ENCODE results near the gene GPATCH8. TPM values are rescaled to one million over a fixed set of nuclear protein-coding genes. Genes with fewer than 3 reads are reported as not detected.

GPATCH8 gene
- total RNA-seq, 3 donors from 2014 or later (not counting 1 experiment from before 2014, with no cell fraction given): 104 to 111 (median 109) TPM

DNA sequence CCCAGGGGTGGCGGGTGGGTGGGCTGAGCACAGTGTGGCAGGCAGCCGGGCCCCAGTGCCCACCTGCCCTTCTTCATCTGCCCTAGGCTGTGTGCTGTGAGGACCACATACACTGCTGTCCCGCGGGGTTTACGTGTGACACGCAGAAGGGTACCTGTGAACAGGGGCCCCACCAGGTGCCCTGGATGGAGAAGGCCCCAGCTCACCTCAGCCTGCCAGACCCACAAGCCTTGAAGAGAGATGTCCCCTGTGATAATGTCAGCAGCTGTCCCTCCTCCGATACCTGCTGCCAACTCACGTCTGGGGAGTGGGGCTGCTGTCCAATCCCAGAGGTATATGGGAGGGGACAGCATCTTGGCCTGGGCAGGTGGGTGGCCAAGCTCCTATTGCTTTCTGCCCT lies 151.7 kb downstream of the GPATCH8 start:
- no peak overlapping the region for H3K27ac ChIP-seq (ENCODE audit: low read length)
- H3K36me3 ChIP-seq (ENCODE audit: control insufficient read depth, insufficient read depth, low read length): peaks cover 7% of the 10 kb centered on the region
- Mint-ChIP-seq H3K4me3 (no peak overlapping the region), H3K27ac (no peak overlapping the region), H3K36me3 (no peaks in the 10 kb centered on the region), H3K9me3 (no peaks in the 10 kb centered on the region), H3K4me1 (peaks cover 0 to 9% of the 10 kb centered on the region in 2 donors), H3K27me3 (ENCODE audit: low read depth in 2 of 2) (no peaks in the 10 kb centered on the region)
- intact Hi-C loops (cut with micrococcal nuclease): no loop called here
- WGBS (ENCODE audit: insufficient coverage): 97% methylated on average over 8 of the region's 8 CpGs
- H3K27me3 ChIP-seq (ENCODE audit: control insufficient read depth, insufficient read depth, low read length): no peaks in the 10 kb centered on the region
- DNase-seq (no peak), ATAC-seq (no peak)
- H3K4me3 ChIP-seq (ENCODE audit: low read length): no peak overlapping the region
- no peaks in the 10 kb centered on the region for H3K9me3 ChIP-seq (ENCODE audit: control insufficient read depth, insufficient read depth, low read length)
- TF ChIP-seq, protein P1, sequence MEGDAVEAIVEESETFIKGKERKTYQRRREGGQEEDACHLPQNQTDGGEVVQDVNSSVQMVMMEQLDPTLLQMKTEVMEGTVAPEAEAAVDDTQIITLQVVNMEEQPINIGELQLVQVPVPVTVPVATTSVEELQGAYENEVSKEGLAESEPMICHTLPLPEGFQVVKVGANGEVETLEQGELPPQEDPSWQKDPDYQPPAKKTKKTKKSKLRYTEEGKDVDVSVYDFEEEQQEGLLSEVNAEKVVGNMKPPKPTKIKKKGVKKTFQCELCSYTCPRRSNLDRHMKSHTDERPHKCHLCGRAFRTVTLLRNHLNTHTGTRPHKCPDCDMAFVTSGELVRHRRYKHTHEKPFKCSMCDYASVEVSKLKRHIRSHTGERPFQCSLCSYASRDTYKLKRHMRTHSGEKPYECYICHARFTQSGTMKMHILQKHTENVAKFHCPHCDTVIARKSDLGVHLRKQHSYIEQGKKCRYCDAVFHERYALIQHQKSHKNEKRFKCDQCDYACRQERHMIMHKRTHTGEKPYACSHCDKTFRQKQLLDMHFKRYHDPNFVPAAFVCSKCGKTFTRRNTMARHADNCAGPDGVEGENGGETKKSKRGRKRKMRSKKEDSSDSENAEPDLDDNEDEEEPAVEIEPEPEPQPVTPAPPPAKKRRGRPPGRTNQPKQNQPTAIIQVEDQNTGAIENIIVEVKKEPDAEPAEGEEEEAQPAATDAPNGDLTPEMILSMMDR (IDR thresholded peaks at IDR 0.05): no peak
- peaks cover 43% of the 10 kb centered on the region for H3K4me1 ChIP-seq (ENCODE audit: control insufficient read depth, insufficient read depth, low read length)

DNA sequence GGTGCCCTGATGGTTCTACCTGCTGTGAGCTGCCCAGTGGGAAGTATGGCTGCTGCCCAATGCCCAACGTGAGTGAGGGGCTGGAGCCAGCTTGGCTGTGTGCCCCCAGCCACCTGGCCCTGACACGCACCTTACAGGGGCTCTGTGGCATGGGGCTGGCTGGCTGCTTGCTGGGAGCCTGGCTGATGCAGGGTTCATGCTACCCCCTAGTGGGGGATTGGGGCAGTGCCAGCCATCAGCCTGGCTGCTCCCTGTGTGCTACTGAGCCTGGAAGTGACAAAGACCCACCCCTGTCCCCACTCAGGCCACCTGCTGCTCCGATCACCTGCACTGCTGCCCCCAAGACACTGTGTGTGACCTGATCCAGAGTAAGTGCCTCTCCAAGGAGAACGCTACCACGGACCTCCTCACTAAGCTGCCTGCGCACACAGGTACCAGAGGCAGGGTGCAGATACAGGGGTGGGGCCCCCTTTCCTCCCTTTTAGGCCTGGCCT lies 152.4 kb downstream of the GPATCH8 start:
- Histone ChIP-seq H3K9me3 (ENCODE audit: control insufficient read depth, insufficient read depth, low read length) (no peaks in the 10 kb centered on the region), H3K4me3 (ENCODE audit: low read length) (no peak overlapping the region), H3K27ac (ENCODE audit: low read length) (no peak overlapping the region), H3K36me3 (ENCODE audit: control insufficient read depth, insufficient read depth, low read length) (peaks cover 7% of the 10 kb centered on the region), H3K27me3 (ENCODE audit: control insufficient read depth, insufficient read depth, low read length) (no peaks in the 10 kb centered on the region), H3K4me1 (ENCODE audit: control insufficient read depth, insufficient read depth, low read length) (peaks cover 50% of the 10 kb centered on the region)
- intact Hi-C loops (cut with micrococcal nuclease): no loop called here
- no peak overlapping the region for H3K4me3 Mint-ChIP-seq
- no peaks in the 10 kb centered on the region for H3K36me3 Mint-ChIP-seq
- DNase-seq: peak; percentile 58 to 84
- no peaks in the 10 kb centered on the region for H3K27me3 Mint-ChIP-seq (ENCODE audit: low read depth in 2 of 2)
- TF ChIP-seq, protein P1 (IDR thresholded peaks at IDR 0.05): peak; percentile 74
- 66% methylated on average over 6 of the region's 6 CpGs for WGBS (ENCODE audit: insufficient coverage)
- H3K27ac Mint-ChIP-seq: no peak overlapping the region
- peaks cover 5 to 15% of the 10 kb centered on the region in 2 donors for H3K4me1 Mint-ChIP-seq
- peak; percentile 61 to 74 (median 70) for ATAC-seq
- no peaks in the 10 kb centered on the region for H3K9me3 Mint-ChIP-seq

DNA sequence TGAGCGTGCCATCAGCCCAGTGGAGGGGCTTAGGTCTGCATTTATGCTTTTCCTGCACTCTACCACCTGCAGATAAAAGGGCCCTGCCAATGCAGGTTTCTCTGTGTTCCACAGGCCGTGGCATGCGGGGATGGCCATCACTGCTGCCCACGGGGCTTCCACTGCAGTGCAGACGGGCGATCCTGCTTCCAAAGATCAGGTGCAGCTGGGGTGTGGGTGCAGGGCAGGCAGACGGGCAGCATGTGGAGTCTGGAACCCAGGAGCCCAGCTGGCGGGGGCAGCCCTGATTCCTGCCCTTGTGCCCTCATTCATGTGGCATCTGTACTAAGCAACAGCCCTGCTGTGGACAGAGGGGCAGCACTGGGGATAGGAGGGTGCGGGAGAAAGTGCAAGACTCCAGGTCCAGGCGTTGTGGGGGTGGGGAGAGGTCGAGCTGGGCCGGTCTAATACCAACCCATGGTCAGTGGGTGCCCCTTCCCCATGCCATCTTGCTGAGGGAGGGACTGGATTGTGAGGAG lies 153.6 kb downstream of the GPATCH8 start:
- Histone ChIP-seq H3K9me3 (ENCODE audit: control insufficient read depth, insufficient read depth, low read length) (no peaks in the 10 kb centered on the region), H3K27me3 (ENCODE audit: control insufficient read depth, insufficient read depth, low read length) (no peaks in the 10 kb centered on the region), H3K4me3 (ENCODE audit: low read length) (no peak overlapping the region), H3K36me3 (ENCODE audit: control insufficient read depth, insufficient read depth, low read length) (peaks cover 7% of the 10 kb centered on the region), H3K27ac (ENCODE audit: low read length) (no peak overlapping the region), H3K4me1 (ENCODE audit: control insufficient read depth, insufficient read depth, low read length) (peaks cover 59% of the 10 kb centered on the region)
- no peaks in the 10 kb centered on the region for H3K36me3 Mint-ChIP-seq
- DNase-seq: no peak
- no peak overlapping the region for H3K27ac Mint-ChIP-seq
- TF ChIP-seq, protein P1 (IDR thresholded peaks at IDR 0.05): no peak
- H3K27me3 Mint-ChIP-seq (ENCODE audit: low read depth in 2 of 2): no peaks in the 10 kb centered on the region
- H3K4me3 Mint-ChIP-seq: no peak overlapping the region
- 94% methylated on average over 12 of the region's 12 CpGs for WGBS (ENCODE audit: insufficient coverage)
- ATAC-seq: no peak
- peaks cover 16 to 27% of the 10 kb centered on the region in 2 donors for H3K4me1 Mint-ChIP-seq
- no peaks in the 10 kb centered on the region for H3K9me3 Mint-ChIP-seq
- intact Hi-C loops (cut with micrococcal nuclease): loop anchor here (5.0 kb wide), 1 partner anchor 137 kb away; no protein-coding TSS in a partner anchor

DNA sequence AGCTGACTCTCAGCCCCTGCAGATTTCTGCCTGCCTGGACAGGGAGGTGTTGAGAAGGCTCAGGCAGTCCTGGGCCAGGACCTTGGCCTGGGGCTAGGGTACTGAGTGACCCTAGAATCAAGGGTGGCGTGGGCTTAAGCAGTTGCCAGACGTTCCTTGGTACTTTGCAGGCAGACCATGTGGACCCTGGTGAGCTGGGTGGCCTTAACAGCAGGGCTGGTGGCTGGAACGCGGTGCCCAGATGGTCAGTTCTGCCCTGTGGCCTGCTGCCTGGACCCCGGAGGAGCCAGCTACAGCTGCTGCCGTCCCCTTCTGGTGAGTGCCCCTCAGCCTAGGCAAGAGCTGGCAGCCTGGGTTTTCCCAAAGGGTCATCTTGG lies 154.2 kb downstream of the GPATCH8 start:
- H3K27ac Mint-ChIP-seq: peak overlapping the region in 1 of 2 donors; percentile 36
- DNase-seq (no peak), ATAC-seq (no peak)
- H3K27me3 Mint-ChIP-seq (ENCODE audit: low read depth in 2 of 2): peaks cover 2% of the 10 kb centered on the region in 2 donors
- Histone ChIP-seq H3K4me3 (ENCODE audit: low read length) (no peak overlapping the region), H3K4me1 (ENCODE audit: control insufficient read depth, insufficient read depth, low read length) (peaks cover 64% of the 10 kb centered on the region), H3K27ac (ENCODE audit: low read length) (no peak overlapping the region), H3K27me3 (ENCODE audit: control insufficient read depth, insufficient read depth, low read length) (no peaks in the 10 kb centered on the region), H3K36me3 (ENCODE audit: control insufficient read depth, insufficient read depth, low read length) (peaks cover 7% of the 10 kb centered on the region), H3K9me3 (ENCODE audit: control insufficient read depth, insufficient read depth, low read length) (no peaks in the 10 kb centered on the region)
- H3K4me1 Mint-ChIP-seq: peaks cover 16 to 29% of the 10 kb centered on the region in 2 donors
- no peak overlapping the region for H3K4me3 Mint-ChIP-seq
- H3K36me3 Mint-ChIP-seq: no peaks in the 10 kb centered on the region
- no peaks in the 10 kb centered on the region for H3K9me3 Mint-ChIP-seq
- intact Hi-C loops (cut with micrococcal nuclease): loop anchor here (5.0 kb wide), 1 partner anchor 137 kb away; no protein-coding TSS in a partner anchor
- WGBS (ENCODE audit: insufficient coverage): 93% methylated on average over 6 of the region's 6 CpGs
- TF ChIP-seq, protein P1 (IDR thresholded peaks at IDR 0.05): no peak

Measured in natural killer cell (primary cell).